Sigmoid colon (tissue), 7 donors: ENCODE measurements around the gene GPRC5B. TPM values are rescaled to one million over a fixed set of nuclear protein-coding genes. Genes with fewer than 3 reads are reported as not detected.
A peak's percentile ranks its signal among the peaks of the same experiment; 100 is the strongest.

Source experiments
- DNase-seq: peaks from one replicate; pipeline ENCODE4 v3.0.0-alpha.2; 2019
- H3K27ac ChIP-seq, 4 donors: fragments of 200-600 bp; sonication (generic); one replicate each; pipeline ENCODE4 v1.5.1; 2016 to 2019; ENCODE audit warnings: mild to moderate bottlenecking in 1 of 4
- H3K27me3 ChIP-seq, 3 donors: fragments of 200-600 bp; sonication (generic); one replicate each; pipeline ENCODE4 v1.5.1; 2019; ENCODE audit warnings: mild to moderate bottlenecking in 1 of 3
- H3K36me3 ChIP-seq, 4 donors: fragments of 200-600 bp; sonication (generic); one replicate each; pipeline ENCODE4 v1.5.1; 2016 to 2019
- H3K4me1 ChIP-seq, 4 donors: fragments of 200-600 bp; sonication (generic); one replicate each; pipeline ENCODE4 v1.5.1; 2017 to 2019
- H3K4me3 ChIP-seq, 4 donors: fragments of 200-600 bp; sonication (generic); one replicate each; pipeline ENCODE4 v1.5.1; 2017 to 2019; ENCODE audit warnings: mild to moderate bottlenecking in 2 of 4, moderate library complexity in 1 of 4
- H3K9me3 ChIP-seq, 4 donors: fragments of 200-600 bp in 3 of 4; sonication (generic) in 3 of 4; one replicate each; pipeline versions ENCODE4 v1.5.1 to v1.6.1; 2013 to 2019
- EP300 ChIP-seq, 4 donors: sonication (generic); formaldehyde crosslinking; IDR thresholded peaks; one replicate each; pipeline ENCODE4 v1.6.1; 2017; ENCODE audit warnings: antibody characterized with exemption in 4 of 4
- POLR2A ChIP-seq, 2 donors: fragments of 450-650 bp; IDR thresholded peaks; one replicate each; pipeline ENCODE4 v1.6.1; 2016; ENCODE audit warnings: antibody characterized with exemption in 2 of 2, mild to moderate bottlenecking in 2 of 2, moderate library complexity in 2 of 2
- POLR2AphosphoS5 ChIP-seq, 4 donors: sonication (generic); formaldehyde crosslinking; IDR thresholded peaks; one replicate each; pipeline ENCODE4 v1.6.1; 2017; ENCODE audit warnings: antibody characterized with exemption in 4 of 4
- WGBS, 2 donors: extraction: QIAGEN DNeasy Blood & Tissue Kit; methylation state at CpG; one replicate each; pipeline ENCODE4 v1.1.7; 2013; 5-methylcytosine and 5-hydroxymethylcytosine counted together
- intact Hi-C: fragments of 100-400 bp; cut with DNase I; formaldehyde crosslinking; loops from one replicate; pipeline ENCODE4 v1.15.1; 2023
- polyA plus RNA-seq, 3 donors: library from polyadenylated mRNA; stranded (reverse); fragments of 200-250 nt; gene quantifications; one replicate each; pipeline ENCODE4 v1.2.3, GENCODE V29; 2013
- total RNA-seq, 4 donors: library from RNA; depleted of rRNA; stranded (reverse); fragments of >200 nt; gene quantifications; one replicate each; pipeline ENCODE4 v1.1.0, GENCODE V29; 2016
- TF ChIP-seq, protein P1 (sequence below), 4 experiments: fragments of 450-650 bp in 3 of 4; fragments of 200-600 bp in 1 of 4; IDR thresholded peaks; one replicate each; pipeline ENCODE4 v1.5.1; 2016 to 2019; ENCODE audit warnings: antibody characterized with exemption in 4 of 4, mild to moderate bottlenecking in 3 of 4, moderate library complexity in 2 of 4
- donor health status: healthy with polysubstance abuse.
- donor health status: Bipolar disorder and iron deficiency.
- donor health status: healthy.

Gene GPRC5B
- total and polyA plus RNA-seq, 7 donors = 1.6 to 20.6 (median 8.4) TPM

- Histone ChIP-seq H3K9me3 (no peaks in the 10 kb centered on the region), H3K4me1 (peaks cover 0 to 4% (median 0%) of the 10 kb centered on the region in 4 donors), H3K27me3 (no peaks in the 10 kb centered on the region), H3K4me3 (no peak overlapping the region), H3K27ac (no peak overlapping the region), H3K36me3 (no peaks in the 10 kb centered on the region)
- 61 to 86% methylated on average over 5 of the region's 5 CpGs for WGBS, 2 donors
- intact Hi-C loops = loop anchor here (10.0 kb wide), 1 partner anchor 64 kb away; no protein-coding TSS in a partner anchor
- DNase-seq = no peak
- no peak for TF ChIP-seq EP300 (IDR thresholded peaks at IDR 0.05)
- TF ChIP-seq POLR2AphosphoS5 (IDR thresholded peaks at IDR 0.05) = no peak
- no peak for TF ChIP-seq POLR2A (IDR thresholded peaks at IDR 0.05)
- TF ChIP-seq, protein P1, sequence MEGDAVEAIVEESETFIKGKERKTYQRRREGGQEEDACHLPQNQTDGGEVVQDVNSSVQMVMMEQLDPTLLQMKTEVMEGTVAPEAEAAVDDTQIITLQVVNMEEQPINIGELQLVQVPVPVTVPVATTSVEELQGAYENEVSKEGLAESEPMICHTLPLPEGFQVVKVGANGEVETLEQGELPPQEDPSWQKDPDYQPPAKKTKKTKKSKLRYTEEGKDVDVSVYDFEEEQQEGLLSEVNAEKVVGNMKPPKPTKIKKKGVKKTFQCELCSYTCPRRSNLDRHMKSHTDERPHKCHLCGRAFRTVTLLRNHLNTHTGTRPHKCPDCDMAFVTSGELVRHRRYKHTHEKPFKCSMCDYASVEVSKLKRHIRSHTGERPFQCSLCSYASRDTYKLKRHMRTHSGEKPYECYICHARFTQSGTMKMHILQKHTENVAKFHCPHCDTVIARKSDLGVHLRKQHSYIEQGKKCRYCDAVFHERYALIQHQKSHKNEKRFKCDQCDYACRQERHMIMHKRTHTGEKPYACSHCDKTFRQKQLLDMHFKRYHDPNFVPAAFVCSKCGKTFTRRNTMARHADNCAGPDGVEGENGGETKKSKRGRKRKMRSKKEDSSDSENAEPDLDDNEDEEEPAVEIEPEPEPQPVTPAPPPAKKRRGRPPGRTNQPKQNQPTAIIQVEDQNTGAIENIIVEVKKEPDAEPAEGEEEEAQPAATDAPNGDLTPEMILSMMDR (IDR thresholded peaks at IDR 0.05) = no peak
Measured at GRCh38 chr16:19830902-19831560, 53.6 kb downstream of the GPRC5B start.

- no peaks in the 10 kb centered on the region for H3K9me3 ChIP-seq
- peak; percentile 19 for DNase-seq
- TF ChIP-seq, protein P1 (IDR thresholded peaks at IDR 0.05) = no peak
- 26 to 79% methylated on average over 9 of the region's 9 CpGs for WGBS, 2 donors
- intact Hi-C loops = loop anchor here (10.0 kb wide), 1 partner anchor 65 kb away; no protein-coding TSS in a partner anchor
- H3K4me1 ChIP-seq = no peaks in the 10 kb centered on the region
- no peak overlapping the region for H3K4me3 ChIP-seq
- H3K27ac ChIP-seq = no peak overlapping the region
- no peaks in the 10 kb centered on the region for H3K36me3 ChIP-seq
- H3K27me3 ChIP-seq = no peaks in the 10 kb centered on the region
Measured at GRCh38 chr16:19829844-19830692, 54.6 kb downstream of the GPRC5B start.

DNA sequence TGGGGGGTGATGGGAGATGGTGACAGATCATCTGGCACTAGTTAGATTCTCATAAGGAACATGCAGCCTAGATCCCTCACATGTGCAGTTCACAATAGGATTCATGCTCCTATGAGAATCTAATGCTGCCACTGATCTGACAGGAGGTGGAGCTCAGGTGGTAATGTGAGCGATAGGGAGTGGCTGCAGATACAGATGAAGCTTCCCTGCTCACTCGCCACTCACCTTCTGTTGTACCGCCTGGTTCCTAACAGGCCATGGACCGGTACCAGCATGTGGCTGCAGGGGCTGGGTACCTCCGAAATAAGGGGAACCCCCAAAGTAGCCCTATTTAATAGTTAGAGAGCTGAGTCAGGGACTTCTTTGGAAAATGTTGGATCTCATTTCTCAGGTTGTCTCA, 60.4 kb downstream of the GPRC5B start:
- H3K4me3 ChIP-seq = no peak overlapping the region
- no peak overlapping the region for H3K27ac ChIP-seq
- TF ChIP-seq, protein P1 (IDR thresholded peaks at IDR 0.05) = no peak
- TF ChIP-seq POLR2A (IDR thresholded peaks at IDR 0.05) = no peak
- no peak for TF ChIP-seq POLR2AphosphoS5 (IDR thresholded peaks at IDR 0.05)
- no peak for TF ChIP-seq EP300 (IDR thresholded peaks at IDR 0.05)
- no peaks in the 10 kb centered on the region for H3K9me3 ChIP-seq
- intact Hi-C loops = no loop called here
- H3K4me1 ChIP-seq = no peaks in the 10 kb centered on the region
- WGBS, 2 donors = 95 to 96% methylated on average over 5 of the region's 5 CpGs
- no peaks in the 10 kb centered on the region for H3K36me3 ChIP-seq
- no peak for DNase-seq
- no peaks in the 10 kb centered on the region for H3K27me3 ChIP-seq

DNA sequence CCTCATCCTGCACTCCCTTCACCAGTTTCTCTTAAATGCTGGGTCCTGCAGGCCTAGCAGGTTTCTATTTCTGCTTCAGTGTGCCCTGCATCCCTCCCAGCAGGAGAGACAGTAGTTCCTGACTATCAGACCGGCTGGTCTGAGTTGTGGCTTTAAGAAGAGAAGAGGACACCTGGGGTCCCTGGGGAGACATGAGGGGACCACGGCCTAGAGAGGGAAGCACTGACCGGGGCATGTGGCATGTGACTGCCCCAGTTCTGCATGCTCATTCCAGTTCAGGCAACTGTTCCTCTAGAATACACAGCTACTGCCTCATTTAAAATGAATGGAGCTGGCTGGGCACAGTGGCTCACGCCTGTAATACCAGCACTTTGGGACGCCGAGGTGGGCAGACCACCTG, 61.3 kb downstream of the GPRC5B start:
- intact Hi-C loops = no loop called here
- Histone ChIP-seq H3K36me3 (no peaks in the 10 kb centered on the region), H3K27ac (no peak overlapping the region), H3K4me3 (no peak overlapping the region), H3K27me3 (no peaks in the 10 kb centered on the region), H3K4me1 (no peaks in the 10 kb centered on the region), H3K9me3 (no peaks in the 10 kb centered on the region)
- no peak for DNase-seq
- TF ChIP-seq EP300 (IDR thresholded peaks at IDR 0.05) (no peak), POLR2AphosphoS5 (IDR thresholded peaks at IDR 0.05) (no peak), POLR2A (IDR thresholded peaks at IDR 0.05) (no peak)
- TF ChIP-seq, protein P1 (IDR thresholded peaks at IDR 0.05) = no peak
- 89 to 91% methylated on average over 6 of the region's 6 CpGs for WGBS, 2 donors
